ENCODE results near the gene TREML2.

The TREML2 gene

GRCh38 chr6:41226752-41227151 is 25.8 kb upstream of the TREML2 start:
- peaks cover 6% of the 10 kb centered on the region for H3K27me3 ChIP-seq (ENCODE audit: low read depth, low read length)
- no peaks in the 10 kb centered on the region for H3K36me3 ChIP-seq (replicated peaks; ENCODE audit: low read depth, low read length)
- H3K4me1 ChIP-seq (ENCODE audit: low read length), result peaks cover 6% of the 10 kb centered on the region; the same call in 1 of the 2 replicates
- no peak overlapping the region for H3K4me3 ChIP-seq (ENCODE audit: low read length)
- no peaks in the 10 kb centered on the region for H3K79me2 ChIP-seq (ENCODE audit: low read length)
- no peak overlapping the region for H3K4me2 ChIP-seq (ENCODE audit: low read length)
- no peaks in the 10 kb centered on the region for H3K9me3 ChIP-seq (ENCODE audit: insufficient read depth, low read length)
- H3K27ac ChIP-seq (ENCODE audit: low read length), result no peak overlapping the region
- TF ChIP-seq EZH2phosphoT487 (IDR thresholded peaks at IDR 0.05; ENCODE audit: low read depth), result no peak
- no peak overlapping the region for H3K9ac ChIP-seq (ENCODE audit: low read length)
- no peaks in the 10 kb centered on the region for H4K20me1 ChIP-seq (ENCODE audit: insufficient read depth, low read length)
- H2AFZ ChIP-seq (ENCODE audit: low read depth, low read length), result no peak overlapping the region

GRCh38 chr6:41224800-41225199 is 23.9 kb upstream of the TREML2 start:
- no peak overlapping the region; the same call in 1 of the 2 replicates for H2AFZ ChIP-seq (ENCODE audit: low read depth, low read length)
- TF ChIP-seq CTCF (IDR thresholded peaks at IDR 0.05; ENCODE audit: low read depth, low read length), result no peak
- TF ChIP-seq EZH2phosphoT487 (IDR thresholded peaks at IDR 0.05; ENCODE audit: low read depth), result no peak
- no peak overlapping the region for H3K4me2 ChIP-seq (ENCODE audit: low read length)
- H3K27ac ChIP-seq (ENCODE audit: low read length), result no peak overlapping the region
- H3K9ac ChIP-seq (ENCODE audit: low read length), result no peak overlapping the region
- H3K4me1 ChIP-seq (ENCODE audit: low read length), result peaks cover 6% of the 10 kb centered on the region; the same call in 1 of the 2 replicates
- H3K79me2 ChIP-seq (ENCODE audit: low read length), result no peaks in the 10 kb centered on the region
- H4K20me1 ChIP-seq (ENCODE audit: insufficient read depth, low read length), result no peaks in the 10 kb centered on the region
- H3K4me3 ChIP-seq (ENCODE audit: low read length), result no peak overlapping the region
- H3K9me3 ChIP-seq (ENCODE audit: insufficient read depth, low read length), result no peaks in the 10 kb centered on the region
- no peaks in the 10 kb centered on the region for H3K36me3 ChIP-seq (replicated peaks; ENCODE audit: low read depth, low read length)
- H3K27me3 ChIP-seq (ENCODE audit: low read depth, low read length), result no peaks in the 10 kb centered on the region; the same call in 1 of the 2 replicates

- Histone ChIP-seq H4K20me1 (ENCODE audit: insufficient read depth, low read length) (no peaks in the 10 kb centered on the region), H3K9ac (ENCODE audit: low read length) (no peak overlapping the region), H3K9me3 (ENCODE audit: insufficient read depth, low read length) (no peaks in the 10 kb centered on the region), H2AFZ (ENCODE audit: low read depth, low read length) (no peak overlapping the region), H3K4me2 (ENCODE audit: low read length) (no peak overlapping the region), H3K4me1 (ENCODE audit: low read length) (no peaks in the 10 kb centered on the region), H3K27me3 (ENCODE audit: low read depth, low read length) (no peaks in the 10 kb centered on the region; the same call in 1 of the 2 replicates), H3K4me3 (ENCODE audit: low read length) (no peak overlapping the region), H3K79me2 (ENCODE audit: low read length) (no peaks in the 10 kb centered on the region), H3K36me3 (replicated peaks; ENCODE audit: low read depth, low read length) (no peaks in the 10 kb centered on the region), H3K27ac (ENCODE audit: low read length) (no peak overlapping the region)
- no peak for TF ChIP-seq EZH2phosphoT487 (IDR thresholded peaks at IDR 0.05; ENCODE audit: low read depth)
- no peak for TF ChIP-seq CTCF (IDR thresholded peaks at IDR 0.05; ENCODE audit: low read depth, low read length)
These were observed 21.6 kb upstream of the TREML2 start for GRCh38 chr6:41222513-41222912.

- Histone ChIP-seq H3K4me2 (ENCODE audit: low read length) (no peak overlapping the region), H3K27ac (ENCODE audit: low read length) (no peak overlapping the region), H3K9me3 (ENCODE audit: insufficient read depth, low read length) (no peaks in the 10 kb centered on the region)
These were observed 21.1 kb upstream of the TREML2 start for GRCh38 chr6:41222045-41222444.

More at GRCh38 chr6:41222045-41222444, 21.1 kb upstream of the TREML2 start:
- TF ChIP-seq CTCF (IDR thresholded peaks at IDR 0.05; ENCODE audit: low read depth, low read length), result no peak
- no peak for TF ChIP-seq EZH2phosphoT487 (IDR thresholded peaks at IDR 0.05; ENCODE audit: low read depth)
- Histone ChIP-seq H3K27me3 (ENCODE audit: low read depth, low read length) (no peaks in the 10 kb centered on the region; the same call in 1 of the 2 replicates), H3K4me1 (ENCODE audit: low read length) (no peaks in the 10 kb centered on the region), H2AFZ (ENCODE audit: low read depth, low read length) (no peak overlapping the region), H3K9ac (ENCODE audit: low read length) (no peak overlapping the region), H3K79me2 (ENCODE audit: low read length) (no peaks in the 10 kb centered on the region), H3K4me3 (ENCODE audit: low read length) (no peak overlapping the region), H3K36me3 (replicated peaks; ENCODE audit: low read depth, low read length) (no peaks in the 10 kb centered on the region), H4K20me1 (ENCODE audit: insufficient read depth, low read length) (no peaks in the 10 kb centered on the region)
